BLaER1 (cell line): ENCODE results near the gene SMIM29.
"Not testable (repeated sequence)": the region's sequence is repeated elsewhere in the genome, so short reads cannot be mapped to it uniquely, and the experiment has no call there.

Experiments
- H3K27ac ChIP-seq: shearing (Covaris generic); formaldehyde crosslinking; 2 replicates; pipeline ENCODE4 v1.8.1; 2022
- H3K27me3 ChIP-seq: shearing (Covaris generic); formaldehyde crosslinking; 2 replicates; pipeline ENCODE4 v1.8.1; 2022
- H3K36me3 ChIP-seq: shearing (Covaris generic); formaldehyde crosslinking; 2 replicates; pipeline ENCODE4 v1.8.1; 2022
- H3K4me1 ChIP-seq: shearing (Covaris generic); formaldehyde crosslinking; 2 replicates; pipeline ENCODE4 v1.8.1; 2022
- H3K4me2 ChIP-seq: shearing (Covaris generic); formaldehyde crosslinking; 2 replicates; pipeline ENCODE4 v1.8.1; 2022
- H3K4me3 ChIP-seq: shearing (Covaris generic); formaldehyde crosslinking; 2 replicates; pipeline ENCODE4 v1.8.1; 2022
- H3K9ac ChIP-seq: shearing (Covaris generic); formaldehyde crosslinking; 2 replicates; pipeline ENCODE4 v1.8.1; 2022
- H3K9me3 ChIP-seq: shearing (Covaris generic); formaldehyde crosslinking; 2 replicates; pipeline ENCODE4 v1.8.1; 2022
- H4K20me1 ChIP-seq: shearing (Covaris generic); formaldehyde crosslinking; 2 replicates; pipeline ENCODE4 v1.8.1; 2022
- Cebpa-rat ChIP-seq: shearing (Covaris generic); IDR thresholded peaks from 2 replicates; pipeline ENCODE4 v1.8.1; 2022

The SMIM29 gene

GRCh38 chr6:34278833-34279232 is 30.0 kb upstream of the SMIM29 start:
- Histone ChIP-seq H3K4me1 (peaks cover 24% of the 10 kb centered on the region), H3K9me3 (no peaks in the 10 kb centered on the region), H4K20me1 (no peaks in the 10 kb centered on the region), H3K27ac (no peak overlapping the region), H3K4me3 (no peak overlapping the region), H3K4me2 (no peak overlapping the region), H3K27me3 (no peaks in the 10 kb centered on the region), H3K9ac (no peak overlapping the region), H3K36me3 (peaks cover 52% of the 10 kb centered on the region)
- no peak for TF ChIP-seq Cebpa-rat

- no peak for TF ChIP-seq Cebpa-rat
Observed at GRCh38 chr6:34277763-34278112, 28.9 kb upstream of the SMIM29 start.

DNA sequence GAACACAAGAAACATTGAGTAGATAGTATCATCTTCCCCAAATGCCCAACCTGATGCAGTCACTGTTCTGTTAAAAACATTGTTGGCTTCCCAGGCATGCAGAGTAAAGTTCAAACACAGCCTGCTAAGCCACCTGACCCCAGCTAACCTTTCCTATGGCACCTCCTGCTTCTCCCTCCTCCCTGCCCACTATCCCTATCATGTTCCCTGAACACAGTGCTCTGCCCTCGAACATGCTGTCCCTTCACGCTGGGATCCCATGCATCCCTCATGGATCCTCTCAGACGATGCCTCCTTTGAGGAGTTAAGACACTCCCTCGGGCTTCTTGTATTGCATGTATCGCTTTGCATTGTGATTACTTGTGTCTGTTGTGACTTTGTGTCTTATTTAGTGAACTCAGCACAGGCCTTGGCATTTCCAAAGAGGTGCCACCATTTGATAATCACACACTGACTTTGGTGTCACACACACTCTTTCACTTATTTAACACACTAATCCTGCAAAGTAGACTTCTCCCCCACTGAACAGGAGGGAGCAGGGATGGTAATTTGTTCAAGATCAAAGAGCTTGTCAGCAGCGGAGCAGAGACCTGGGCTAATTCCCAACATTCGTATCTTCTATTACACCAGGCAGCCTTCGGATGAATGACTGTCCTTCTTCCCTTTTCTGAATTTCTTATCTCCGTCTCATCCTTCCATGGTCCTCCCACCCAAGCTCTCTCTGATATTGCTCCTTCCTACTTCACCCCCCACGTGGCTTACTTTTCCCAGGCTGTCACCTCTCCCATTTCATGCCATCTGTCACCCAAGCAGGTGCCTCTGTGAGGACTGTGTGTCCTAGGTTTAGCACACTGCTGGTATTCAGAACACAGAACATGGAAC is 28.3 kb upstream of the SMIM29 start:
- Histone ChIP-seq H3K4me1 (peaks cover 24% of the 10 kb centered on the region), H3K4me2 (no peak overlapping the region), H3K27ac (no peak overlapping the region), H3K36me3 (peaks cover 44% of the 10 kb centered on the region), H3K4me3 (no peak overlapping the region), H3K27me3 (no peaks in the 10 kb centered on the region), H4K20me1 (no peaks in the 10 kb centered on the region), H3K9me3 (no peaks in the 10 kb centered on the region), H3K9ac (no peak overlapping the region)
- no peak for TF ChIP-seq Cebpa-rat

More at GRCh38 chr6:34277763-34278112, 28.9 kb upstream of the SMIM29 start:
- Histone ChIP-seq H3K27me3 (no peaks in the 10 kb centered on the region), H3K36me3 (peaks cover 47% of the 10 kb centered on the region), H3K9ac (no peak overlapping the region), H3K9me3 (no peaks in the 10 kb centered on the region), H3K27ac (no peak overlapping the region), H3K4me3 (no peak overlapping the region), H4K20me1 (no peaks in the 10 kb centered on the region), H3K4me2 (no peak overlapping the region), H3K4me1 (peaks cover 24% of the 10 kb centered on the region)

DNA sequence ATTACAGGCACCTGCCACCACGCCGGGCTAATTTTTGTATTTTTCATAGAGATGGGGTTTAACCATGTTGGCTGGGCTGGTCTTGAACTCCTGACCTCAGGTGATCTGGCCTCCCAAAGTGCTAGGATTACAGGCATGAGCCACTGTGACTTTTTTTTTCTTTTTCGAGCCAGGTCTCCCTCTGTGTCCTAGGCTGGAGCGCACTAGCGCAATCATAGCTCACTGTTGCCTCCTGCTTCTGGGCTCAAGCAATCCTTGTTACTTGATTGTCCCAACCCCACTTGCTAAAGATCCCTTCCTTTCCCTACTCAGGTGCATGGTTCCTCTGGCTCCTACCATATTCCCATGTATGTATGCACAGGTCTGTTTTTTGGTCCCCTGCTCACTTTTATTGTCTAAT is 27.4 kb upstream of the SMIM29 start:
- H3K9me3 ChIP-seq = no peaks in the 10 kb centered on the region

DNA sequence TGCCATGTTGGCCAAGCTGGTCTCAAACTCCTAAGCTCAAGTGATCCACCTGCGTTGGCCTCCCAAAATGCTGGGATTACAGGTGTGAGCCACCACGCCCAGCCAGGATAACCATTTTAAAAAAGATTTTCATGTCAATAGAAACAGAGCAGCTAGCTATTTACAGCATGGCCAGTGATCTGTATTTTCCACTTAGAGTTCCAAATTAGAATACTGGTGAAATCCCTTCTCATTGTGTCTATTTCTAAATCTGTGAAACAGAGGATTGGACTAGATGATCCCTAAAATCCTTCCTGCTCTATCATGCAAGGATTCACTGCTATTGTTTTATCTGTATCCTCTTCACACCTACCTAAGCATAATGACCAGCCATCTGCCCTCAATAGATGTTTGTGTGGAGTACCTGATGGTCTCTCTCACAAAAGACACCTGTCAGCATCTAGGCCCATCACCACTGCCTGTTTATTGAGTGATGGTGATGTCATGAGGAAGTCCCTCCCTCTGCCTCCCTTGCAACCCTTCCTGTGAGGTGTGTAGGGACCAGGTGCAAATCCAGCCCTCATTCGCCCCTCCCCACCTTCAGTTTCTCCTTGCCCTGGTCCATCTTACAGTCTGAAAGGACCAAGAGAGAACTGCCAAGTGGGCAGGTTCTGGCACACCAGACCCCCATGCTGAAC is 26.5 kb upstream of the SMIM29 start:
- H4K20me1 ChIP-seq = no peaks in the 10 kb centered on the region
- no peaks in the 10 kb centered on the region for H3K27me3 ChIP-seq
- H3K36me3 ChIP-seq = peaks cover 27% of the 10 kb centered on the region
- no peaks in the 10 kb centered on the region for H3K9me3 ChIP-seq
- TF ChIP-seq Cebpa-rat = no peak
- H3K27ac ChIP-seq = no peak overlapping the region
- H3K4me3 ChIP-seq = no peak overlapping the region
- no peak overlapping the region for H3K4me2 ChIP-seq
- H3K4me1 ChIP-seq = peaks cover 34% of the 10 kb centered on the region
- no peak overlapping the region for H3K9ac ChIP-seq

More for the DNA sequence above, 27.4 kb upstream of the SMIM29 start:
- TF ChIP-seq Cebpa-rat = no peak
- peaks cover 33% of the 10 kb centered on the region for H3K4me1 ChIP-seq
- no peaks in the 10 kb centered on the region for H3K27me3 ChIP-seq
- H3K36me3 ChIP-seq = peaks cover 36% of the 10 kb centered on the region
- no peaks in the 10 kb centered on the region for H4K20me1 ChIP-seq
- no peak overlapping the region for H3K27ac ChIP-seq
- H3K4me3 ChIP-seq = no peak overlapping the region
- H3K4me2 ChIP-seq = no peak overlapping the region
- H3K9ac ChIP-seq = no peak overlapping the region

GRCh38 chr6:34274129-34274528 is 25.3 kb upstream of the SMIM29 start:
- Histone ChIP-seq H3K27ac (no peak overlapping the region), H3K4me2 (no peak overlapping the region), H3K4me1 (peaks cover 40% of the 10 kb centered on the region), H3K9me3 (no peaks in the 10 kb centered on the region), H3K4me3 (no peak overlapping the region), H3K36me3 (peaks cover 15% of the 10 kb centered on the region), H3K27me3 (no peaks in the 10 kb centered on the region), H4K20me1 (no peaks in the 10 kb centered on the region), H3K9ac (no peak overlapping the region)
- TF ChIP-seq Cebpa-rat = no peak

DNA sequence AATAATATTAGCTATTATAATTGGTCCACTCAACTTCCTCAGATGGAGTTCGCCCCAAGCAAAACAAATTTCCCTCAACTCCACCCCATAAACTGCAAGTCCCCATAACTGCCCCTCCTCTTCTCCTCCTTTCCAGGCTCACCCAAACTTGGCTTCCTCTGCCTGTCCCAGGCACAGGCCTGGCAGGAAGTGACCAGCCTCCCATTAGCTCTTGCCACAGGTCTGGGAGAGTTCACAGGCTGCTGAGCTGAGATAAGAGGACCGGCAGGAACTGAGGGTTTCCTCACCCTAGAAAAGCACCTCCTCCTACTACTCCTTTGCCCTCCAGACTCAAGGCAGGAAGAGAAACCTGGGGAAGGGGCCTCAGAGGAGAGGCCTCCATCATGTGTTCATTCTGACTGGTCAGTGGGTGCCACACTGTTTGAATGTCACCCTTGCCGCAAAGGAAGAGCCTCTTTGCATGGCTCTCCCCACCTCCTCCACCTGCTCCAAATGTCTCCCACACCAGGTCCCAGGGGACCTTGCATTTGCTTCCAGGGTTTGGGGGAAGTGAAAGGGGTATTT is 24.5 kb upstream of the SMIM29 start:
- peaks cover 7% of the 10 kb centered on the region for H3K36me3 ChIP-seq
- peaks cover 40% of the 10 kb centered on the region for H3K4me1 ChIP-seq
- H3K9me3 ChIP-seq = peaks cover 5% of the 10 kb centered on the region
- peak overlapping the region; percentile 86 for H3K4me2 ChIP-seq
- peak overlapping the region; percentile 18; the same call in 1 of the 2 replicates for H3K4me3 ChIP-seq
- no peak for TF ChIP-seq Cebpa-rat
- peak overlapping the region; percentile 61; the same call in 1 of the 2 replicates for H3K9ac ChIP-seq
- H4K20me1 ChIP-seq = no peaks in the 10 kb centered on the region
- H3K27ac ChIP-seq = peak overlapping the region; percentile 58
- H3K27me3 ChIP-seq = no peaks in the 10 kb centered on the region

- Histone ChIP-seq H3K4me2 (peak overlapping the region; percentile 32), H3K27ac (peak overlapping the region; percentile 53), H4K20me1 (no peaks in the 10 kb centered on the region), H3K36me3 (no peaks in the 10 kb centered on the region), H3K4me3 (no peak overlapping the region), H3K9me3 (peaks cover 14% of the 10 kb centered on the region), H3K9ac (no peak overlapping the region), H3K27me3 (no peaks in the 10 kb centered on the region), H3K4me1 (peaks cover 40% of the 10 kb centered on the region)
- TF ChIP-seq Cebpa-rat = no peak
Observed at GRCh38 chr6:34272013-34272926, 23.5 kb upstream of the SMIM29 start.

DNA sequence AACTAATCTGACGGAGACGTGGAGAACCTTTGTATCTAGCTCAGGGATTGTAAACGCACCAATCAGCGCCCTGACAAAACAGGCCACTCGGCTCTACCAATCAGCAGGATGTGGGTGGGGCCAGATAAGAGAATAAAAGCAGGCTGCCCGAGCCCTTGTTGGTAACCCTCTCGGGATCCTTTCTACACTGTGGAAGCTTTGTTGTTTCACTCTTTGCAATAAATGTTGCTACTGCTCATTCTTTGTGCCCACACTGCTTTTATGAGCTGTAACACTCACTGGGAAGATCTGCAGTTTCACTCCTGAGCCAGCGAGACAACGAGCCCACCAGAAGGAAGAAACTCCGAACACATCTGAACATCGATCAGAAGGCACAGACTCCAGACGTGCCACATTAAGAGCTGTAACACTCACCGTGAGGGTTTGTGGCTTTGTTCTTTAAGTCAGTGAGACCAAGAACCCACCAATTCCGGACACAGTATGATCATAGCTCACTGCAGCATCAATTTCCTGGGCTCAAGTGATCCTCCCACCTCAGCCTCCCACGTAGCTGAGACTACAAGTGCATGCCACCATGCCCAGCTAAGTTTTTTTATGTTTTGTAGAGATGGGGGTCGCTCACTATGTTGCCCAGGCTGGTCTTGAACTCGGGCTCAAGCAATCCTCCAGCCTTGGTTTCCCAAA is 21.0 kb upstream of the SMIM29 start:
- not testable (repeated sequence) for H4K20me1 ChIP-seq, H3K27me3 ChIP-seq, H3K36me3 ChIP-seq, H3K4me3 ChIP-seq, H3K27ac ChIP-seq, H3K9ac ChIP-seq
- peaks cover 38% of the 10 kb centered on the region for H3K9me3 ChIP-seq
- peaks cover 34% of the 10 kb centered on the region for H3K4me1 ChIP-seq
- H3K4me2 ChIP-seq = peak overlapping the region; percentile 28

GRCh38 chr6:34269132-34269531 is 20.3 kb upstream of the SMIM29 start:
- H3K4me2 ChIP-seq, H4K20me1 ChIP-seq, H3K27ac ChIP-seq, H3K9ac ChIP-seq, H3K36me3 ChIP-seq, H3K27me3 ChIP-seq, H3K4me3 ChIP-seq: not testable (repeated sequence)
- Histone ChIP-seq H3K4me1 (peaks cover 34% of the 10 kb centered on the region), H3K9me3 (peaks cover 45% of the 10 kb centered on the region)
